ENCODE results near the gene FXYD5. TPM values are rescaled to one million over a fixed set of nuclear protein-coding genes. Genes with fewer than 3 reads are reported as not detected.
"Not testable (repeated sequence)": the region's sequence is repeated elsewhere in the genome, so short reads cannot be mapped to it uniquely, and the experiment has no call there.

The FXYD5 gene
- polyA plus RNA-seq, 1 donor: 22.3 TPM

DNA sequence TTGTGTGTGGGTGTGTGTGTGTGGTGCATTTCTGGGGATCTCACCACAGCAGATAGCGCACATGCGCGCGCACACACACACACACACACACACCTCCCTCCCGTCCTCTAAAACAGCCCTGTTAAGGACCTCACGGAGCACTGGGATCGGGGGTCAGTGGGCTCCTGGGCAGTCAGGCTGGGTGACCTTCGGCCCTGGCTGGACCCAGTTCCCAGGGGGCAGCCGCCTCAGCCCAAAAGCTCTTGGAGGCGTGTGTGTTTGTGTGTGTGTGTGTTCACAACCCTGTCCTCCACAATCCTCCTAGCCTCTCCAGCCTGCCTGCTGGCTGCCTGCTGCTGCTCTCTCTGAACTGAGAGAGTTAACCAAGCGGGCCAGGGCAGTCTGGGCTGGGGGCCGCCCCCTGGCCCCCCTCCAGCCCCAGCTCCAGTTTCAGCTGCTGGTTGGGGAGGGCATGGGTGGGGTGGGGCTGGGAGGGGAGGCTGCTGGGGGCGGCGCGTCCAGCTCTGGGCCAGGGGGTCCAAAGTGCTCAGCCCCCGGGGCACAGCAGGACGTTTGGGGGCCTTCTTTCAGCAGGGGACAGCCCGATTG, 16.1 kb upstream of the FXYD5 start, which contains the start of gene FXYD1:
Gene FXYD1, plus strand, starts transcription at position 520 of the 588 bp plus-strand sequence. CDS start 1,256 bp downstream, outside the sequence.
- DNase-seq: peak; percentile 87

DNA sequence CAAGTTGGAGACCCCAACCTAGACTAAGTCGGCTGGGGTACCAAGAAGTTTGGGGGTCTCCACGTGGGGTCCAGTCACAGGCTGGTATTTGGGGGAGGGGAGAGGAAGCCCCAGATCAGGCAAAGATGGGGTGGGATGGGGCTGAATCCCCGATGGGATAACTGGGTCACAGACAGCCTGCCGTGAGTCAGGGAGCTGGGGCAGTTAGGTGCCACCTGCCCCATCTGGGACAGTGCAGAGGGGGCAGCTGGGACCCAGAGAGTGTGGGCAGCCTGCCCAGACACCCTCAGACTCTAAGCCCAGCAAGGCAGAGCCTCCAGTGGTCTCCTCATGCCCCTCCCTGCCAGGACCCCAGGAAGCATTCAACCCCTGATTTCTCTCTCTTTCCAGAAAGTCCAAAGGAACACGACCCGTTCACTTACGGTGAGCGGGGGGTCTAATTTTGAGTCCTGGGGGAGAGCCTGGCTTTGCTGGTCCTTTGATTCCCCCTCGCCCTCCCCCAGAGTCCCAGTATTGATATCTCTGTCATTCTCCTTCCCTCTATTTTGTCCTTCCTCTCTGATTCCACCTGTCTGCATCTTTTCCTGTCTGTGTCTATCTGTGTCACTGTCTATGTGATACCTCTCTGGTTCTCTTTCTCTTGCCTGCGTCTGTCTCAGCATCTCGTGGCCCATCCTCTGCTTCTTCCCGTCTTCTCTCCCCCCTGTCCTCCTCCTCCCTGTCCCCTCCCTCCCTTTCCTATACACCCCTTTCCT, 14.2 kb upstream of the FXYD5 start:
- DNase-seq: no peak

DNA sequence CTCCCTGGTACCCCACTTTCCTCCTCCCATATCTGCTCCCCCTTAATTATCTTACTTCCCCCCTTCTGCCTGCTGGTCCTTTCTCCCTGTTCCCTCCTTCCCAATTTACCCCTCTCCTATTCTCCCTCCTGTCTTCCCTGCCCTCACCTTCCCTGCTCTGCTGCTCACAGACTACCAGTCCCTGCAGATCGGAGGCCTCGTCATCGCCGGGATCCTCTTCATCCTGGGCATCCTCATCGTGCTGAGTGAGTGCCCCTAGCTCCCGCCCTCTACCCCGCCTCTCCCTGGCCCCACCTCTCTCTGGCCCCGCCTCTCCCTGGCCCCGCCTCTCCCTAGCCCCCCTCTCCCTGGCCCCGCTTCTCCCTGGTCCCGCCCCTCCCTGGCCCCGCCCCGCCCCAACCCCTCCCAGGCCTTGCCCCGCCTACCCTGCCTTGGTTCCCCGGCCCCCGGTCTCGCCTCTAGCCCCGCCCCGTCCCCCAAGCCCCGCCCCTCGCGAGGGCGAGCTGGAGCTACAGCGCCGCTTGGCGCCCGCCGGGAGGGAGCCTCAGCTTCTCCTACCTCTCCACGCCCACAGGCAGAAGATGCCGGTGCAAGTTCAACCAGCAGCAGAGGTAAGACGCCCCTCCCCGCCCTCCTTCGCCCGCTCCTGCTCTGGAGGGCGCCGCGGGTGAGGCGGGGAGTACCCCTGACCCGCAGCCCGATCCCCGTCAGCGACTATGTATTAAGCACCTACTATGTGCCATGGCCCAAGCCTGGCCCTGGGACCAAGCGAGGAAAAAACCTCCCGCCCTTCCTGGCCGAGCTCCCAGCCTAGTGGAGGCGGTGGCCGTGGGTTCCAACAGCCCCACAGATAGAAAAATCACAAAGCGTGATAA, 13.3 kb upstream of the FXYD5 start:
- peak; percentile 63 for DNase-seq

DNA sequence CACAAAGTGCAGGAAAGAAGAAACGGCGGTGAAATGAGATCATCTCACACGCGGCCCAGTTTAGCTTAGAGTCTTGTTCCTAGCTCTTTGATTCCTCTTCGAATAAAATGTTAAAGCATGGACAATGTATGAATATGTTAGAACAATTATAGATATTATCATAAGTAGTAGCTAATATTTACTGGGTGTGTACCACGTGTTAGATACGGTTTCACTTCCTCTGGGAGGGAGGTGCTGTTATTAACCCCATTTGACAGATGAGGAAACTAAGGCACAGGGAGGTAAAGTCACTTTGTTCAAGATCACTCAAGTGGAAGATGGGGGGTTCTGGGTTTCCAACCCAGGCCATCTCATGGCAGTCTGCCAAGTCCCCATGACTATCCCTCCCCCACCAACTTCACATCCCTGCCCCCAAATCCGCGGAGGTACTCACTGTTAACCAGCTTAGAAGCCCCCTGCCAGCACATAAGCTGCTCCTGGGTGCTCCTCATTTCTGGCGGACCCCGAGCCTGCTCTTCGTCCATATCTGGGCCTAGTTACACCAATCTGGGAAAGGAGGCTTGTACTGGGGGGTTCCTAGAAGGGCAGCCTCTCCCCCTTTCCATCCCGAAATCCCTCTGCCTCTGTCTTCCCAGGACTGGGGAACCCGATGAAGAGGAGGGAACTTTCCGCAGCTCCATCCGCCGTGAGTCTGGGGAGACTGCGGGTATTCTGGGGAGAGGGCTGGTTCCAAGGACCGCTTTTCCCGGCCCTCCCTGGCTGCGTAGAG, 12.5 kb upstream of the FXYD5 start:
- no peak for DNase-seq

DNA sequence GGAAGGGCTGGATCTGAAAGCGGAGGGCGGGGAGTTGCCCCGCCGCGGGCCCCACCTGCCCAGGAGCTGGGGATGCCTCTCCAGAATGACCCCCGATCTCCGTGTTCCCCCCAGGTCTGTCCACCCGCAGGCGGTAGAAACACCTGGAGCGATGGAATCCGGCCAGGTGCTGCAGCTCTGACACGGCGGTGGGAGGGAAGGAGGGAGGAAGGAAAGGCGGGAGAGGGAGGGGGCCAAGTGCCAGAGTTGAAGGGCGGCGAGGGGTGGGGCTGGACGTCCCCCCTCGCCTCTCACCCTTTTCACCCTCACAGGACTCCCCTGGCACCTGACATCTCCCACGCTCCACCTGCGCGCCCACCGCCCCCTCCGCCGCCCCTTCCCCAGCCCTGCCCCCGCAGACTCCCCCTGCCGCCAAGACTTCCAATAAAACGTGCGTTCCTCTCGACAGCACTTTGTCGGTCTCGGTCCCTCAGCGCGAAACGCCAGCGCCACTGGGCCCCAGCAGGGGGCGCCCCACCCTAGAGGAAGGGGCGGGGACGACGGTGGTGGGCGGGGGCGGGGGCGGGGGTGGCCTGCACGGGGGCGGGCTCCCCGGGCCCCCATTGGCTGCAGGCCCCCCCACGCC, 11.8 kb upstream of the FXYD5 start:
- no peak for DNase-seq

DNA sequence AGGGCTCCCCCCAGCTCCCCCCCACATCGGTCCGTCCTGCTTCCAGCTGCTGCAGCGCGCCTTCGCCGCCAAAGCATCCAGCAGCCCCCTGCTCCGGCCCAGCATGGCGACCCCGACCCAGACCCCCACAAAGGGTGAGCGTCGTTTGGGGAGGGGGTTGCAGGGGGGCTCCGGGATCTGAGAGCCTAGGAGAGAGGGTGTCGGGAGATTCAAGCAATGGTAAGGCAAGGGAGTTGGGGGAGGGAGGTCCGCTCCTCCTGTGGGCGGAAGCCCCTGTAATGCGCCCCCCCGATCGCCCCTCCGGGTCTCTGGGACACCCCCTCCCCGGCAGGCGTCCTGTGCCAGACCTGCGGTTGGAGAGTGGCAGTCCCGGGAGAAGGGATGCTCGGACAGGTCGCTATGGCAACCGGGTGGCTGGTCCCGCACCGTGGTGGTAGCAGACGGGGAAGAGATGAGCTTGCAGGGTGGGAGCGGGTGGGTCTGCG, 11.3 kb upstream of the FXYD5 start, which contains the start of gene FXYD7:
Gene FXYD7, plus strand, starts transcription at position 25 of the 485 bp plus-strand sequence. Its CDS starts 79 bp downstream, at position 104.
- DNase-seq: no peak

DNA sequence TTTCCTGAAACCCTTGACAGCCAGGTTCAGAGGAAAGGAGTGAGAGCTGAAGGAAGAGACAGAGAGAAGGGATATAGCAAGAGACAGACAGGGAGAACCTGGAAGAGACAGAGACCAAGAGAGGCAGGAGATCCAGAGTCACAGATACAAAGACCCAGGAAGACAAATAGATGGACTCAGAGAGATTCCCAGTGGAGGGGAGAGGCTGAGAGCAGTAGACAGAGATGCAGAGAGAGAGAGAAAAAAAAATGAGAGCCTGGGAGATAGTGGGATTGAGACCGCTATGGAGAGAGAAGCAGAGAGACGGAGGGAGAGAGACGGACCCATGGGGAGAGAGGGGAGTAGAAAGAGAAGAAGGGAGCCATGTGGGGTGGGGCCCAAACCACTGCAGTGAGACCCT, 10.7 kb upstream of the FXYD5 start:
- DNase-seq: no peak

DNA sequence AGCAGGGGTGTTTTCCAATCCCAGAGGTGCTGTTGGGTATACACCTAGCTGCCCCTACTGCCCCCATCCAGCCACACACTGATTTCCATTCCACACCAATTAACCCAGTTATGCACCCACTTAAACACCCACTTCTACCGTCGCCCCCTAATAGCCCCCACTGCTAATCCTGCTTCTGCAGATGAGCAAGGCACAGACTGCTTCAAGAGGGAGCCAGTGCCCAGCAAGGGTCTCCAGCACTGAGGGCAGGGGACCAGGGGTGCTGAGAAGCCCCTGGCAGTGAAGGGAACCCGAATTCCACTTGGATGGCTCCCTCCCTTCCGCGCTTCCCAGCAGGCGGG, 10.3 kb upstream of the FXYD5 start:
- no peak for DNase-seq

DNA sequence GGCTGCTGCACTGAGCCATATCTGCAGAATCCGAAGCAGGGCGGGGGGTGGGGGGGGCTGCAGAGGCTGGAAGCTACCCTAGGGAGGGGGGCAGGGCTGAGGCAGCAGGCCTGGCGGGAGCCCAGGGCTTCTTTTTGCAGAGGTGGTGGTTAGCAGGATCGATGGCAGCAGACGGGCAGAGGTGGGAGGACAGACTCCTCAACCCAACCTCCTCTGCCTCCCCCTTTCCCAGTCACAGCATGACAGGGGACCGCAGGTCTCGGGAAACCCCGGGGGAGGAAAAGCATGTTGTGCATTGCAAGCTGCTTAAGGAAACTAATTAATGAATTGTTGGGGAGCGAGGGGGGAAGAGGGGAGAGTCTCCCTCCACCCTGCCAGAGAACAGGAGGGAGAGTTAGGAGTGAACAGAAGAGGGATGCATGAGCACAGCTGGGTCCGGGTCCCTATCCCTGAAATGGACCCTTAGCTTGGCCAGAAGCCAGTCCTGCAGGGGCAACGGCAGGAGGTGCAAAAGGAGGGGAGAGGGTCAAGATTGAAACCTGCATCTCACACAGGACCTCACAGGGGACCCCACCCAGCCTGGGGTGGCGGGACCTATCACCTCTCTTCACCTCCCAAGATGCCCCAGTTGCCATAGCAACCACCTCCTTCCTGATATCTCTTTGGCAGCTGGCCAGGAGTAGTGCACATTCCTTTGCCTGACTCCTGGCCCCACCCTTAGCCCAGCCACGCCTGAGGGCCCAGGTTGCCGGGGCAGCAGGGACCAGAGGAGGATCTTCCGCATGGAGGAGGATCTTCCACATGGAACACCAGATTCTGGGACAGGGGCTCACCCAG, 9.7 kb upstream of the FXYD5 start:
- no peak for DNase-seq

DNA sequence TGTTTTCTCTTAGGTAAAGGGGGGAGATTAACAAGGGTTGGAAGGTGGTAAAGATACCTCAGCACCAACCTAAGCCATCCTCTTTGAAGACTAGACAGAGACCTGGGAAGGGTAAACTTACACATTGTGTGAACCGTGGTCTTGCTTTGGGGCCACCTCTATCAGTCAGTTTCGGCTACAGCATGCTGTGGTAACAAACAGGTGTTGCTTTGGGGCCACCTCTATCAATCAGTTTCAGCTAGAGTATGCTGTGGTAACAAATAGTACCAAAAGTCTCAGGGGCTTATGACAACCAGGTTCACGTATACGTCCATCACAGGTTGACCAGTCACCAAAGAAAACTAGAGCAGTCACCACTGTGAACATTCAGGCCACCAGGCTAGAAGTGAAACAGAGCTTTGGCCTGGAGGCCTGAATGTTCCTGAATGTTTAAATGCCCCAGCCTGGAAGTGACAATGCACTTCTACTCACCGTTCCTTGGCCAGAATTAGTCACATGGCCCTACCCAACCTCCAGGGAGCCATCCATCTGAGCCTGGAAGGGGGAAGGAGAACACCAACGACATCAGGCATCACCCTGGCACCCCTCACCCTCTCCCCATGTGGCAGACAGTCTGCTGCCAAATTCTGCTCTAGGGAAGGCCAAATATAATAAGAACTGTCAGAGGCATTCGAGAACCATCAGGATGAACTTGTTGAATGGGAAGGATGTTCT, 7.6 kb upstream of the FXYD5 start:
- DNase-seq: no peak

DNA sequence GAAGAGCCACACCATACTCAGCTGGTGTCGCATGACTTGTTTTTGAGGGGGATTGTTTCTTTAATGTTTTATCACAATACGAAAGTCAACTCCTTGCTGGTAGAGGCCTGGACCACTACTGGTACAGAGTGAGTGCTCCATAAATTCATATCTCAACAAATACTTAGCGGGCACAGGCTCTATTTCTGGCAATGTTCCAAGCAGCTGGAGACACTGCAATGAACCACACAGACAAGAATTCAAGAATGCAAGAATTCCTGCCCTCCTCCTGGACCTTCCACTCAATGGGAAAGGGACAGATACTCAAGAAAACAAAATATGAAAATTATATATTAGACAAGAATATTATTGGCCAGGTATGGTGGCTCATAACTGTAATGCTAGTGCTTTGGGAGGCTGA, 5.1 kb upstream of the FXYD5 start:
- no peak for DNase-seq

DNA sequence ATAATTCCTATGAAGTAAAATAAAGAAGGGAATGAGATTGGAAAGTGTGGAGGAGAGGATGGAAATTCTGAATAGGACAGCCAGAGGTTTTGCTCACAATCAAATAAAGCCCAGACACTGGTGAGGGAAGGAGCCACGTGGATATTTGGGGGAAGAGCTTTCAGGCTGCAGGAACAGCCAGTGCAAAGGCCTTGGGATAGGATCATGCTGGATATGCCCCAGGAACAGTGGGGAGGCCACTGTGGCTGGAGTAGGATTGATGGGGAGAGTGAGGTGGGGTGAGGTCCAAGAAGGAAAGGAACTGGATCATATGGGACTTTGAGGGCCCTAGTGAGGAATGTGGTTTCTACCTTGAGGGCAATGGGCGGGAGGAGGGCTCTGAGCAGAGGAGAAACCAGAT, 4.1 kb upstream of the FXYD5 start:
- DNase-seq: no peak

DNA sequence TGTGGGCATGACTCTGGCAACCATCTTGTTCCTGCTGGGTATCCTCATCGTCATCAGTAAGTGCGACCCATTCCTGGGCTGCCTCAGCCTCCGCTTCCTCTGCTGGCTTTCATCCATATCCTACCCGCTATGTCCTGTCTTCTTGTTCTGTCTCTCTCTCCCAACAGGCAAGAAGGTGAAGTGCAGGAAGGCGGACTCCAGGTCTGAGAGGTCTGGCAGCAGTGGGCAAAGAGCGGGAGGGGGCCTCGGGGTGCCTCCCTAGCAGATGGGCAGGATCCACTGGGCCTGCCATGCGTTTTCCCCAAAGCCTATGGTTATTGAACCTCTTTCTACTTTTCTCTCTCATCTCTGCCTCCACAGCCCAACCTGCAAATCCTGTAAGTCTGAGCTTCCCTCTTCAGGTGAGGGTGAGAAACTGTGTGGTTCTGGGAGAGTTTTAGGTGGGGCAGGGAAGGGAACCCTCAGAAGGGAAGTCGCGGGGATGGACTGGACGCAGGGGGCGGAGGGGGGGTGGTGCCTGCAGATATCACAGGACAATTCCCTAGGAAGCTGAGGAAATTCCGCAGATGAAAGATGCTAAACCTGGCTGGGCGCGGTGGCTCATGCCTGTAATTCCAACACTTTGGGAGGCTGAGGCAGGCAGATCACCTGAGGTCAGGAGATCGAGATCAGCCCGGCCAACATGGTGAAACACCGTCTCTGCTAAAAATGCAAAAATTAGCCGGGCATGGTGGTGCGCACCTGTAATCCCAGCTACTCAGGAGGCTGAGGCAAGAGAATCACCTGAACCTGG, 3.1 kb upstream of the FXYD5 start:
- DNase-seq: no peak

DNA sequence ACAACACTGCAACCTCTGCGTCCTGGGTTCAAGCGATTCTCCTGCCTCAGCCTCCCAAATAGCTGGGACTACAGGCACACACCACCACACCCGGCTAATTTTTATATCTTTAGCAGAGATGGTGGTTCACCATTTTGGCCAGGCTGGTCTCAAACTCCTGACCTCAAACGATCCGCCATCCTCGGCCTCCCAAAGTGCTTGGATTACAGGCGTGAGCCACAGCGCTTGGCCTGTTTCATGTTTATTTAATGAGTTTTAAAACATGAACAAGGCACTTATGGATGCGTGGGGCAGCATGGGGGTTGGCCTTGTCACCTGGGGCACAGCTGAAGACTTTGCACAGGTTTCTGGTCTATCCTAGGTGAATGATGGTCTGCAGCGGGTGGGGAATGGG, 1.4 kb upstream of the FXYD5 start:
- DNase-seq: not testable (repeated sequence)

DNA sequence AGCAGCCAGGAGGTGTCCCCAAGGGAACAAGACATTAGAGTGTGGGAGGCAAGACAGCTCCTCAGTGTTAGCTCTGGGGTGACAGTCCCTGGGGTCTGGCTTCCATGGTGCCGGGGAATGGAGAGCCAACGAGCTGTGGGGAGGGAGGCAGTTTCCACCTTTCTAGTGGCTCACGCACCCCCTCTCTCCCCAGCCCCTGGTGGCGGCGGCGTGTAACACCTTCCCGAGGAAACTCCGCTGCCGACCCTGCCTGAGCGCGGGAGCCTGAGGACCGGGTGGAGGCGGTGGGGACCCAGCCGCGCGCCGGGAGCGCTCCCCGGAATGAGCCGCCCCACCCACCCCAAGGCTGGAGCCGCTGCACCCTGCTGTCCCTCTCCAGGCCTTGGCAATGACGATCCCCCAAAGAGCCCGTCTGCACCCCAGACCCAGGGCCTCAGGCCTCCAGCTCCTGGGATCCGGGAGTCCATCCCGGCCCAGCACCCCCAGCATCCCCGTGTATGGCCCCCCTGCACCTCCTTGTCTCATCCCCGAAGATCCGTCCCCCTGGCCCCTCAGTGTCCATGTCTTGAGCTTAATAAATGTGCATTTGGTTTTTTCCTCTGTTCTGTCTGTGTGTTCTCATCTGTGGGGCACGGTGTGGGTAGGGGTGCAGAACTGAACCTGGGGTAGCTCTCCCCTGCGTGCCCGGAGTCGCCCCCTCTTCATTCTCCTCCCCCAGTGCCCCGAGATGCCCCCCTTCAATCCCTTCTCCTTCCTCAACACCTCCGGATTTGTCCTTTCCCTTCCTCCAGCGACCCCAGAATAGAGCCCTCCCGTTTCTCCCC, 622 bp upstream of the FXYD5 start:
- no peak for DNase-seq

DNA sequence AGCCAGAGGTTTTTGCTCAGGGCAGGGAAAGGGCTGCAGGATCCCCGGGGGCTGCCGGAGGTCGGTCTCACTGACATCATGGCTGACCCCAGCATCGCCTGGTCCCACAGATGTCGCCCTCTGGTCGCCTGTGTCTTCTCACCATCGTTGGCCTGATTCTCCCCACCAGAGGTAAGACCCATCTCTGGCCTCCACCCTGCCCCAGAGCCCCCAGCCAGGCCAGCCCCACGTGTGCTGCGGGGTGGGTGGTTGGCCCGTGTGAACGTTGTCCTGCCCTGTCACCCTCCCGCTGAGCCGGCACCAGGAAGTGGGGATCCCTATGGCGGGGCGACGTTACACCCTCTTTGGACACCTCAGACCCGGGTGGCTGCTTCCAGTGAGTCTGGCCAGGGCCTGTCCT, 906 bp downstream of the FXYD5 start:
- DNase-seq: no peak

DNA sequence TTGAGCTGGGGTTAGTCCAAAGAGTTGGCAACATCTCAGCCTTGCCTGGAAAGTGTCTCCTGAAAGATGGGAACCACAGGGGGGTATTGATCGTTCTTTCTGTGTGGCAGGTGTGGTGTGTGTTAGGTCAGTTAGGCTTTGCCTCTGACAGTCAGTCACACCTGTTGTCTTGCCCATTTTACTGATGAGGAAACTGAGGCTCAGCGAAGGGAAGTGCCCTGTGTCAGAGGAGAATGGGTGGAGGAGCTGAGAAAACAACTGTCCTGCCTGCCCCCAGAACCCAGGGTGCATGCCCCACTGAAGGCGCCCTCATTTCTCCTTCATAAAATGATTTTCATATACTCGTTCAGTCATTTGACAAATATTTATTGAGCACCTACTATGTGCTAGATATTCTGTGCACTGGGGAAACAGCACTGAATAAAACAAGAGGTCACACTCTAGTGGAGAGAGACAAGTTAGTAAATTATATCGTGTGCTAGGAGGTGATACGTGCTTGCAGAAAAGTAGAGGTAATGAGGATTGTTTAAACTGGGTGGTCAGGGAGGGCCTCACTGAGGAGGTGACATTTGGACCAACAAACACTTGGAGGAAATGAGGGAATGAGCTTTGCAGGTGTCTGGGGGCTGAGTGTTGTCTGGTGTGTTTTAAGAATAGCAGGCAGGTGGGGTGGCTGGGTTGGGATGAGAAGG, 1.6 kb downstream of the FXYD5 start:
- DNase-seq: no peak

DNA sequence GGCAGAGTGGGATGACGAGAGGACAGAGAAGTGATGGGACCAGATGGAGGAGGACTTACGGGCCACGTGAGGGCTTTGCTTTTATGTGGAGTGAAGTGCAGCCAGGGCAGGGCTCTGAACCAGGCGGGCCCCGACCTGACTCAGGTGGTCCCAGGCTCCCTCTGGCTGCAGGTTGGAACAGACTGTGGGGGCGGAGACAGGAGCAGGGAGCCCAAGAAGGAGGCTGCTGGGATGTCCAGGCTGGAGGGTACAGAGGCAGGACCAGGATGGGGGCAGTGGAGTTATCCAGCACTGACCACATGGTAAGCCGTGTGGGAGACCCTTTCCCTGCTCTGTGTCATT, 2.1 kb downstream of the FXYD5 start:
- no peak for DNase-seq

Measured in hindlimb muscle (tissue), 1 donor.